Measurements from ENCODE around the gene FGFR2.

FGFR2 gene

DNA sequence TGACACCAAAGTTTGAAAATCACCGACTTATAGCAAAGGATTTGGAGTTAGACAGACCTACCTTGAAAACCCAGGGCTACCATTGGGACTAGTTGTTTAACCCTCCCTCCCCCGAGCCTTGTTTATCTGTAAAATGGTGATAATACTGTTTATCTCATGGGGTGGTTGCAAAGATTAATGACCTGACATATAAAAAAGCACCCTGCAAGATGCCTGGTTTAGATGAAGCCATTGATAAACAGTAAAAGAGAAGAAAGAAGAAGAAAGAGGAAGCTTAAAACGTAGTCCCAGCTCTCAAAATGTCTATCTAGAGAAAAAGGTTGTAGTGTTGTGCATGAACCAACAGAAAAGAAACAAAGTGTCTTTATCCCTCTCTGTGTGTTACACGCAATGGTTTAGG is 145.7 kb downstream of the FGFR2 start:
- no peak for DNase-seq (ENCODE audit: low spot score)

DNA sequence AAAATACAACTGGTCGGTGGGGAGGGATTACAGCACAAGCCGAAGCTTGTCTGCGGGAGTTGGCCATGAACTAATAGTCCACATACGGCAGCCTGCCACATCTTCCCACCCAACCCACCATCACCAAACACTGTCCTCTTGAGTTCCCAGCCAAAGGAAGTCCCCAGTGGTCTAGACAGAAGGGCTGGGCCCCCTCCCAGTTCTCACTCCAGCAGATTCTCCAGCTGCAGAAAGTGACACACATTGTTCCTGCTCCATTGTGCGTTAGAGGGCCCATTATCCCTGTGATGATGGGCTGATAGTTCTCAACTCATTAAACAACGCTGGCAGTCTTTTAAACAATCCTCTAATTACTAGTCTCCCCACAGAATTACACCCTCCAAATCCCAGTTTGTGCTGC is 148.0 kb downstream of the FGFR2 start:
- no peak for DNase-seq (ENCODE audit: low spot score)

DNA sequence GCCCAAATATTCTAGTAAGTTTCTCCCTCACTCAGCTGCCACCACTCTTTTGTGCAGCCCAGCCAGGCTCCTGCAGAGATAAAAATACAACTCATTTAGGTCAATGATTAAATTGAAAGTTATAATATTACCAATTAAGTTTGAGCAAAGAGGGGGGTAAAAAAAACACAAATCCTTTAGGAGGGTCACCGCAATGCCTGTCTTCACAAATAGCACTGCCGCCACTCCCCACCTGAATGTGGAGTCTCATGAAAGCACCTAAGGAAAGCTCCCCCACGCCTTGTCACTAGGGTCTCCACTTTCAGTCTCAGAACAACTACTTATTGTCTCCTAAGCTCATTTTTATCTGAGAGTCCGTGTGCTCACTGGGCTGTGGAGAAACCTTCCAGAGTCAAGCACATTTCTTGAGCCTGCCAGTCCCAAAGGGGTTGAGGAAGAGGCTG is 148.7 kb downstream of the FGFR2 start:
- DNase-seq (ENCODE audit: low spot score), result no peak

DNA sequence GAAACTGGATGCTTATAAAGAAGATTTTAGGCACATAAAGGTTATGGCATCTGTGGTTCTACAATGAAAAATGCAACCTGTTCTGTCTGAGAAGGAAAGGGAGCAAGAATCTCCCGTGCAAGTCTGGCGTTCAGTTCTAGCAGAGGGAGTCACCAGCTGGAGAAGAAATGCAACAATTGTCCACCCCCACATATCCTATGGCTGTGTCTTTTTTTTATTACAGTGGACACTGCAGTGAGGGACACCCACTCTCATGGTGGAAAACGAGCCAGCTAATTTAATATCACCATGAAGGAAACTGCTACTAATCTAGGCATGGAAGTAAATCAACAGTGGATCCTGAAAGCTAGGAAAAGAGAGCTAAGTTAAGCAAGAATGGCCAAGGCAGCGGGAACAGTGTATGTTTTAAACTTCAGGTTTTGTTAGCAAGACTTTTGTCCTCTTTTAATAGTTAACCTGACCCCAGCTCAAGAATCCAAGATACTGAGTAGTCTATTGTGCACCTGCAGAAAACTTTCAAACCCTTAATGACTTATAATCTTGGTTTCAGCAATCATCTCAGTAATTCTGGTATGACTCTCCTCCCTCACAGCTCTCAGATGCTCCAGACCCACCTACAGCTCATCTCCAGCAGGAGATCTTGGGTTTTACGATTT is 149.3 kb downstream of the FGFR2 start:
- no peak for DNase-seq (ENCODE audit: low spot score)

DNA sequence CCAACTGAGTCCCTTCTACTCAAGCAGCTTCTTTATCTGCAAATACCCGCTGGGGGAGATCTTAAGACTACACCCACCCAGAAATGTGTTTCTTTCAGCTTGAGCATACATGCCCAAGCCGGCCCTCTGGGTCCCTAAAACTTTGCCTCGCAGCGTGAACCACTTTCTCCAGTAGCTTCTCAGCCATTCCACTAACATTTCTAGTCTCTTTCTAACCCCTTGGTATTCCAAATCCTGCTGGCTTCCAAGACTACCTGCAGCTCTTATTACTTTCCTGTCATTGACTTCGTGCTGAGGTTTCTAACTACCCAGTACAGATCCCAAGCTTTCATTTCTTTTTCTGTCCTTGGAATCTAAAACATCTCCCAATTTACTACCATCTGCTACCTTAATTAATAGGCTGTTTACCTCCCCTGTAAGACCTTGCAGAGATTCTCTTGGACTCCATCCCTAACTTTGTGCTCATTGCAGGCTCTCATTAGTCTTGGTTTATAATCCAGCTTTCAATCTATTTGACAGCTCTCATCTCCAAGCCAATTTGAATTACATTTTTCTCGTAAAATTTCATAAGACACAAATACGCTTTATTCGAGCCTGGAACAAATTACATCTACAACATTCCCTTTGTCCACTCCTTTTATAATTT is 153.6 kb downstream of the FGFR2 start:
- no peak for DNase-seq (ENCODE audit: low spot score)

DNA sequence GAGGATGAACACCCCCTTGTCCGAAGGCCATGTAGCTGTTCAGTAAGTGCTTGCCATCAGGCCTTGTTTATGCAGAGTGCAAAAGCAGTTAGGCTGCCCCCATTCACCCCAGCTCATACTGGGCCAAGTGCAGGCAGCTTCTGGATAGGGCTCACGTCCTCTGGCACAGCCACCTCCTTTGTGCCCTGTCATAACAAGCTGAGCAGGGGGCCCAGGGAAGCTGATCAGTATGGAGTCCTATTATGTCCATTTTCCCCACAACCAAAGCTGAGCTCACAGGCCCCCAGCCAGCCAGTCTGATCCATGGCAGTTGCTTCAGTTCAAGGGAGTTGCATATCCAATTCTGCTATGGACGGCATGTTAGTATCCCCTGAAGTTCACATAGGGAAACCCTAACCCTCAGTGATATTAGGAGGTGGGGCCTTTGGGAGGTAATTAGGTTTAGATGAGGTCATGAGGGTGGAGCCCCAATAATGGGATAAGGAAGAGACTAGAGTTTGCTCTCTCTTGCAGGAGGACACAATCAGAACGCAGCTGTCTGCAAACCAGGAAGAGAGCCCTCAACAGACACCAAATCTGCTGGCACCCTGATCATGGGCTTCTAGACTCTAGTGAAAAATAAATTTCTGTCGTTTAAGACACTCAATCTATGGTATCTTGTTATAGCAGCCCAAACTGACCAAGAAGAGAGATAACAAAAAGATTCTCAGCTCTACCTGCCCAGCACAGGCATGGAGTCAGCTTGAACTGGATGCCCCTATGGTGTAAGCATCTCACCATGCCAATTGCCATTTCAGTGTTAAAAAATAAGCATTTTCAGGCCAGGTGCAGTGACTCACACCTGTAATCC is 155.9 kb downstream of the FGFR2 start:
- no peak for DNase-seq (ENCODE audit: low spot score)

DNA sequence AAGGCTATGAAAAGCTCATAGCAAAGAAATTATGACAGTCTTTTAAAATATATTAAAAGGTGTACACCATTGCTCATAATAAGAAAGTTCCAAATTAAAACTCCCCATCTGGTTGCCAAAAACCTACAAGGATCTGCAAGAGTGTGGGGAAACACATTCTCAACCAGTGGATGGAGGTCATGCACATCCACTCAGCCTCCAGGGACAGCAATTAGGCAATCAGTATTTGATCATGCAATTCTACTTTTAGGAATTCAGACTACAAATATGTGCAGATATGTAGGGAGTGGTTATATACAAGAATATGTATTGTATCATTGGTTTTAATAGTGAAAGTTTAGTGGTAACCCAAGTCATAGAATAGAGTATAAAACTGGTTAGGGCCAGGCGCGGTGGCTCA is 157.8 kb downstream of the FGFR2 start:
- DNase-seq (ENCODE audit: low spot score), result no peak

DNA sequence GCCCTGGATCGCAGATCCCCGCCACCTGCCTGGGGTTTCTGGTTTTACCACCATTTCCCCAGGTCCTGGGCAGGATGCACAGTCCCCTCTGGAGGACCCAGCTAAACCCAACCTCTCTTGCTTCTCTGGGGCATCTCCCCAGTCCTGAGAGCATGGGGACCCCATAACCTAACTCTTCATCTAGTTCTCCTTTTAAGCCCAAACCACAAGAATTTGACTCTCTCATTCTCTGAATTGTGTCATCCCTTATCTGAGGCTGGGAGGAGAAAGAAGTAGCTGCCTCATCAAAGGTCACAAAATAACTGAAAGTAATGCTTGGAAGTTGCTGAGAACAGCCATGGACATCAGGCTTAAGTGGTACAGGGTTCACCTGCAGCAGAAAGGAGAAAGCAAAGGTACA is 159.9 kb downstream of the FGFR2 start:
- DNase-seq (ENCODE audit: low spot score), result no peak

DNA sequence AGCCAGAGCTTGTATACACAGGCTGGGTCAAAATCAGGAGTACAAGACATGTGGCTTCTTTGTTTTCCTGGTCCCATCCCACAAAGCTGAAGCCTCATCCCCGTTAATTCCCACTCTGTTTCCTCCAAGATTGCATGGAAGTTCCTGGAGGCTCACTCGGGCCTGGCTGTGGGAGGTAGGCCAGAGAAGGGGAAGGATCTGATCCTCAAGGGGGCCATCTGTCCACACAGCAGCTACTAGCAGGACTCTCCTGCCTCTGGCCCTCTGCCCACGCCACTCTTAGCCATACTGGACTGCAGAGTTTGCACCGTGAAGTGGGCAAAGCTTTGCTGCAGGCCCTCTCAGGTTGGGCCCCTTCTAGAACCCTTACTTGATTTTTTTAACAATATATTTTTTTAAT is 160.6 kb downstream of the FGFR2 start:
- no peak for DNase-seq (ENCODE audit: low spot score)

DNA sequence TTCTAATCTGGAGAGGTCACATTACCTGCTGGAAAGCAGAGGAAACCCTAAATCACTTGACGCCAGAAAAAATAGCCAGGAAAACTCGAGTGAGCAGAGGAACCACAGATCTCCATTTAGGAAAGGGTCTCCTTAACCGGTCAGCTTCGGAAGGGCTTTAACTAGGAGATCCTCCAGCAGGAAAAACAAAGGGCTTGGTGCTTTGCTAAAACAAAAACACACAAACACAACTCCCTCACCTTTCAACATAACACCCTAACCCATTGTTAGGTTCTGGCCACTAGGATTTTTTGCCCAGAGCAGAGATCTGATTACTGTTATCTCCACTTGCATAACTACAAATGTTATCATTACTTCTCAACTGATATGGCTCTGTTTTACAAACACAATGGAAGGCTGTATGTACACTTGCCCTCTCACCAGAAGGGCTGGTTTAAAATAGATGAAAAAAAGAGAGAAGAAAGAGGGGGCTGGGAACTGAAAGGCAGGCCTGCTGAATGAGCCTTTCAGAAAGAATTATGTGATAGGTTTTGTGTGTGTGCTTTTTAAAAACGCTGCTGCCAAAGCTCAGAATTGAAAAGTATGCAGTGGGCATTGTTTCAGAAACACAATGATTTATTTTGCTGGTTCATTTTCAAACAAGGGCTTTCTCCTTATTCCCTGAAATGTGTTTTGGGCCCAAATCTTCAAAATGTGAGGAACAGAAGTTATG is 161.5 kb downstream of the FGFR2 start:
- DNase-seq (ENCODE audit: low spot score), result no peak

DNA sequence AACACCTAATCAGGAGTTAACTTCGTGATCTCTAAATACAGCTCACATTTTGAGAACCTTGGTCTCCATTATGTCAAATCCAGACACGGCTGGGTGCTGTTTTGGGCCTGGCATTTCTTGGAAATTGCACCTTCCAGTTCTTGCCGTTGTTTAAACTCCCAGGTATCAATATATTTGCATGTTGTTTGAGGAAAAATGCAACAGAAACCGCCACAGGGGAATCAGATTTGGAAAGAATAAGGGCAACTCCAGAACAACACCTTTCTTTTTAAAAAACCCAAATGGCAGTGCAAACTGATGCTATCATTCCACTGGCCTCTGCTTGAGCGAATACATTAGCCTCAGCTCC is 162.0 kb downstream of the FGFR2 start:
- no peak for DNase-seq (ENCODE audit: low spot score)

GRCh38 chr10:121435099-121435875 is 163.0 kb downstream of the FGFR2 start:
- no peak for DNase-seq (ENCODE audit: low spot score)

- no peak for DNase-seq (ENCODE audit: low spot score)
Observed at GRCh38 chr10:121433965-121434364, 164.3 kb downstream of the FGFR2 start.

DNA sequence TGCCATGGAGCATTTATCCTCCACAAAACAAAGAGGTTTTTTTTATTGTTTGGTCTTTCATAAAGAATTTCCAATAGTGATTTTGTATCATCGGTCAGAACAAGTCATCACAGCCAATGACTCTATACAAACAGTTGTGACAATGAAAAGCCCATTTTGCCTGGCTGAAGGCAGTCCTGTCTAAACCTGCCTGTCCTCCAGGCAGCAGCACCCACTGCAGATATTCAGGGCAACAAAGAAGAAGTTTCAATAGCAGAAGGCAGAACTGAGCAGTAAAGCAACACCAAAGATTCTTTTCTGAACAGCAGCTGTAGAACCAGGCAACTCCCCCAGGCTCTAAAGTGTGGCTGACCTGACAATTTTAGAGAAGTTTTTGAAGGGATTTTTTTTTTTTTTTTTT is 169.4 kb downstream of the FGFR2 start:
- no peak for DNase-seq (ENCODE audit: low spot score)

All from CD4-positive, alpha-beta T cell treated with Interleukin-6 at 100 ng/mL for 8 hours (primary cell).